D721Med (cell line): ENCODE results near the gene MTTP.

Source experiments
- DNase-seq: peaks from one replicate; pipeline ENCODE4 v3.0.0; 2011; ENCODE audit warnings: low spot score; ENCODE audit not compliant: insufficient read length
- FAIRE-seq: peaks from 2 replicates; lab custom pipeline; 2011; peaks lifted over from hg19 to GRCh38; lab: Jason Lieb, UNC
- CTCF ChIP-seq: IDR thresholded peaks from 2 replicates; pipeline ENCODE4 v1.5.1; 2012; ENCODE audit warnings: mild to moderate bottlenecking, control low read depth; ENCODE audit not compliant: insufficient read depth; ENCODE audit errors: missing control alignments

MTTP gene

DNA sequence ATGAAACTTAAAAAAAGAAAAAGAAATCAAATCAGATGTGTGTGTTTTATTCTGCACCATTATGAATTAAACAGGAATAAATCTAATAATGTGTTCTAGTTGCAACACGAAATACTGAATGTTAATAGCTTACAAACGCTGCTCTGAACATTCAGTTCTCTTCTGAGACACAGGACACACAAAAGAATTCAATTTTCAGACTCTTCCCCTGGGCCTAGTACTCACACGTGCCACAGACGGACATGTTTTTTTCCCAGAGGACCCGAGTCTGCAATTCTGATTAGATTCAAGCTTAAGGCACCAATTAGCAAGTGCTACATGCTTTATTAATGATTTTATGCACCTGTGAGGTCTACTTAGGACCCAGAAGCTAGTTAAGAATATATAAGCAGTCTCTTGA, 62.5 kb downstream of the MTTP start:
- TF ChIP-seq CTCF = no peak
- FAIRE-seq = no peak
- no peak for DNase-seq

GRCh38 chr4:99640676-99641075, 66.1 kb downstream of the MTTP start:
- FAIRE-seq (no peak), DNase-seq (no peak)
- no peak for TF ChIP-seq CTCF

GRCh38 chr4:99642725-99643489, 68.3 kb downstream of the MTTP start:
- DNase-seq = no peak
- no peak for FAIRE-seq
- no peak for TF ChIP-seq CTCF

GRCh38 chr4:99644453-99644852, 69.8 kb downstream of the MTTP start:
- TF ChIP-seq CTCF = no peak
- DNase-seq (no peak), FAIRE-seq (no peak)

- DNase-seq = no peak
- TF ChIP-seq CTCF = no peak
- FAIRE-seq = no peak
These were observed 70.4 kb downstream of the MTTP start for GRCh38 chr4:99645036-99645435.

- DNase-seq = no peak
- TF ChIP-seq CTCF = no peak
These were observed 71.0 kb downstream of the MTTP start for GRCh38 chr4:99645638-99646037.

GRCh38 chr4:99647071-99647470, 72.4 kb downstream of the MTTP start:
- no peak for FAIRE-seq
- DNase-seq = no peak
- no peak for TF ChIP-seq CTCF

More at GRCh38 chr4:99645638-99646037, 71.0 kb downstream of the MTTP start:
- FAIRE-seq = no peak
